GM12878 (cell line): ENCODE results near the gene CLIP1.
"Not testable (repeated sequence)": the region's sequence is repeated elsewhere in the genome, so short reads cannot be mapped to it uniquely, and the experiment has no call there.

Experiments
- EZH2 ChIP-seq: IDR thresholded peaks from 2 replicates; pipeline ENCODE4 v1.6.1; 2012; ENCODE audit warnings: low read depth, mild to moderate bottlenecking, control low read depth, inconsistent platforms, low read length, borderline replicate concordance; ENCODE audit not compliant: control insufficient read depth
- POLR2AphosphoS5 ChIP-seq: IDR thresholded peaks from 2 replicates; pipeline ENCODE4 v1.6.1; 2011; ENCODE audit warnings: mild to moderate bottlenecking, low read length, inconsistent platforms
- SP1 ChIP-seq: IDR thresholded peaks from one replicate; pipeline ENCODE4 v1.6.1; 2011; ENCODE audit warnings: low read depth, low read length
- SUPT20H ChIP-seq: IDR thresholded peaks from 2 replicates; pipeline ENCODE4 v1.6.1; 2011; ENCODE audit warnings: low read depth, mild to moderate bottlenecking, low read length, moderate library complexity, borderline replicate concordance; ENCODE audit not compliant: control insufficient read depth
- USF2 ChIP-seq: IDR thresholded peaks from 2 replicates; pipeline ENCODE4 v1.6.1; 2011; ENCODE audit warnings: low read depth, low read length, improper control_type of control experiment, borderline replicate concordance

- not testable (repeated sequence) for TF ChIP-seq SP1, USF2, SUPT20H, POLR2AphosphoS5, EZH2
Measured at GRCh38 chr12:122419094-122419493, 3.4 kb downstream of the CLIP1 start.
